ENCODE results near the gene PTPN11. TPM values are rescaled to one million over a fixed set of nuclear protein-coding genes. Genes with fewer than 3 reads are reported as not detected.

Gene PTPN11
- polyA plus RNA-seq, 1 experiment = 137 TPM

DNA sequence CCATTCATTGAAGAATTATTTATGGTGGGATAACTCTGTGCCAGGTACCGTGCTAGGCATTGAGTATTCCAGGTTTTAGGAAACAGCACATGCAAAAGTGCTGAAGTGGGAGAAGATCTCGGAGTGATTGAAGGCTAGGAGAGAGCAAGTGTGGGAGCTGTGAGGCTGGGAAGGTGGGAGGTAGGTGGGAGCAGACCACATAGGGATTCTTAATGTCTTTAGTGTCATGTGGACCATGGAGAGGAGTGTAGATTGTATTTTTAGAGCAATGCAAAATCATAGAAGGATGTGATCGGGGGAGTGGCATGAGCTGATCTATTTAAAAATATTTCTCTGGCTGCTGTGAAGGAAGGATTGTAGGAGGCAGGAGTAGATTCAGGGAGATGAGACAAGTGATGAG lies 5.4 kb downstream of the PTPN11 start:
- no peak for DNase-seq (ENCODE audit: low read depth, low spot score)
- ChIA-PET CTCF (interaction anchor here (0.8 kb wide), 1 partner anchor 13 kb away, joined by 3 read pairs; no protein-coding TSS in a partner anchor), POLR2A (interaction anchor here (0.6 to 0.7 kb wide), 2 partner anchors 8 to 771 kb away, joined by 8 to 10 read pairs; no protein-coding TSS in a partner anchor)
- Histone ChIP-seq H3K27ac (ENCODE audit: low read depth, low read length) (no peak overlapping the region), H3K4me3 (ENCODE audit: low read depth, low read length) (no peak overlapping the region), H3K9me3 (ENCODE audit: control insufficient read depth, insufficient read depth, low read length) (no peaks in the 10 kb centered on the region), H3K27me3 (ENCODE audit: control insufficient read depth, insufficient read depth, low read length) (no peaks in the 10 kb centered on the region)
- TF ChIP-seq, protein P1, sequence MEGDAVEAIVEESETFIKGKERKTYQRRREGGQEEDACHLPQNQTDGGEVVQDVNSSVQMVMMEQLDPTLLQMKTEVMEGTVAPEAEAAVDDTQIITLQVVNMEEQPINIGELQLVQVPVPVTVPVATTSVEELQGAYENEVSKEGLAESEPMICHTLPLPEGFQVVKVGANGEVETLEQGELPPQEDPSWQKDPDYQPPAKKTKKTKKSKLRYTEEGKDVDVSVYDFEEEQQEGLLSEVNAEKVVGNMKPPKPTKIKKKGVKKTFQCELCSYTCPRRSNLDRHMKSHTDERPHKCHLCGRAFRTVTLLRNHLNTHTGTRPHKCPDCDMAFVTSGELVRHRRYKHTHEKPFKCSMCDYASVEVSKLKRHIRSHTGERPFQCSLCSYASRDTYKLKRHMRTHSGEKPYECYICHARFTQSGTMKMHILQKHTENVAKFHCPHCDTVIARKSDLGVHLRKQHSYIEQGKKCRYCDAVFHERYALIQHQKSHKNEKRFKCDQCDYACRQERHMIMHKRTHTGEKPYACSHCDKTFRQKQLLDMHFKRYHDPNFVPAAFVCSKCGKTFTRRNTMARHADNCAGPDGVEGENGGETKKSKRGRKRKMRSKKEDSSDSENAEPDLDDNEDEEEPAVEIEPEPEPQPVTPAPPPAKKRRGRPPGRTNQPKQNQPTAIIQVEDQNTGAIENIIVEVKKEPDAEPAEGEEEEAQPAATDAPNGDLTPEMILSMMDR (IDR thresholded peaks at IDR 0.05; ENCODE audit: low read depth, low read length) = no peak

- TF ChIP-seq, protein P1 (IDR thresholded peaks at IDR 0.05; ENCODE audit: low read depth, low read length) = no peak
- DNase-seq (ENCODE audit: low read depth, low spot score) = no peak
- no peak overlapping the region for H3K4me3 ChIP-seq (ENCODE audit: low read depth, low read length)
- no peak overlapping the region for H3K27ac ChIP-seq (ENCODE audit: low read depth, low read length)
- H3K9me3 ChIP-seq (ENCODE audit: control insufficient read depth, insufficient read depth, low read length) = no peaks in the 10 kb centered on the region
- POLR2A ChIA-PET = interaction anchor here (0.6 kb wide), 2 partner anchors 12 to 296 kb away, joined by 4 read pairs; no protein-coding TSS in a partner anchor
- H3K27me3 ChIP-seq (ENCODE audit: control insufficient read depth, insufficient read depth, low read length) = no peaks in the 10 kb centered on the region
- CTCF ChIA-PET = no interaction called here
Observed at GRCh38 chr12:112425582-112426382, 7.0 kb downstream of the PTPN11 start.

DNA sequence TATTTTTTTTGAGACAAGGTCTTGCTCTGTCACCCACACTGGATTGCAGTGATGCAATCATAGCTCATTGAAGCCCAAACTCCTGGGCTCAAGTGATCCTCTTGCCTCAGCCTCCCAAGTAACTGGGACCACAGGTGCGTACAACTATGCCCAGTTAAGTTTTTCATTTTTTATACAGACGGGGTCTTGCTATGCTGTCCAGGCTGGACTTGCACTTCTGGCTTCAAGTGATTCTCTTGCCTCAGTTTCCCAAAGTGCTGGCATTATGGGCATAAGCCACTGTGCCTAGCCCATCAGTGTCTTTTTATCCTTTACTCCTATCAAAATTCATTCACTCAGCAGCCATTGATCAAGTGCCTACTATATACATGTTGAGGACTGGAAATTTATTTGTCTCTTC lies 9.0 kb downstream of the PTPN11 start:
- TF ChIP-seq, protein P1 (IDR thresholded peaks at IDR 0.05; ENCODE audit: low read depth, low read length) = no peak
- H3K9me3 ChIP-seq (ENCODE audit: control insufficient read depth, insufficient read depth, low read length) = no peaks in the 10 kb centered on the region
- no peak for DNase-seq (ENCODE audit: low read depth, low spot score)
- POLR2A ChIA-PET = no interaction called here
- CTCF ChIA-PET = interaction anchor here (1.0 kb wide), 1 partner anchor 17 kb away, joined by 4 read pairs; no protein-coding TSS in a partner anchor
- H3K27ac ChIP-seq (ENCODE audit: low read depth, low read length) = no peak overlapping the region
- no peaks in the 10 kb centered on the region for H3K27me3 ChIP-seq (ENCODE audit: control insufficient read depth, insufficient read depth, low read length)
- H3K4me3 ChIP-seq (ENCODE audit: low read depth, low read length) = no peak overlapping the region

- DNase-seq (ENCODE audit: low read depth, low spot score) = no peak
- ChIA-PET POLR2A (no interaction called here), CTCF (no interaction called here)
- no peak overlapping the region for H3K27ac ChIP-seq (ENCODE audit: low read depth, low read length)
- H3K27me3 ChIP-seq (ENCODE audit: control insufficient read depth, insufficient read depth, low read length) = no peaks in the 10 kb centered on the region
- H3K4me3 ChIP-seq (ENCODE audit: low read depth, low read length) = no peak overlapping the region
- TF ChIP-seq, protein P1 (IDR thresholded peaks at IDR 0.05; ENCODE audit: low read depth, low read length) = no peak
- H3K9me3 ChIP-seq (ENCODE audit: control insufficient read depth, insufficient read depth, low read length) = no peaks in the 10 kb centered on the region
Observed at GRCh38 chr12:112430929-112431328, 12.2 kb downstream of the PTPN11 start.

DNA sequence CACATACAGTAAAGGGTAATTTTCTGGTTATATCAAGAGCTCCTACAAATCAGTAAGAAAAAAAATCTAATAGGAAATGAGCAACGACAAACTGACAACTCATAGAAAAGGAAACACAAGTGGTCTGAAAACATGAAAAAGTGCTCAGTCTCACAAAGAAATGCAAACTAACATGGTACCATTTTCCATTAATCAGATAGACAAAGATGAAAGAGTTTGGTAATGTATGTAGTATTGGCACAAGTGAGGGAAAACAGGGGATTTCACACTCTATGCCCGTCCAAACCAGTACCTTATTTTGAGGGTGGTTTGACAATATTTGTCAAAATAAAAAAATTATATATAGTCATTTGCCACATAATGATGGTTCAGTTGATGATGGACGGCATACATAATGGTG lies 13.2 kb downstream of the PTPN11 start:
- POLR2A ChIA-PET = no interaction called here
- H3K27me3 ChIP-seq (ENCODE audit: control insufficient read depth, insufficient read depth, low read length) = no peaks in the 10 kb centered on the region
- no peaks in the 10 kb centered on the region for H3K9me3 ChIP-seq (ENCODE audit: control insufficient read depth, insufficient read depth, low read length)
- DNase-seq (ENCODE audit: low read depth, low spot score) = no peak
- CTCF ChIA-PET = no interaction called here
- no peak overlapping the region for H3K27ac ChIP-seq (ENCODE audit: low read depth, low read length)
- TF ChIP-seq, protein P1 (IDR thresholded peaks at IDR 0.05; ENCODE audit: low read depth, low read length) = no peak
- H3K4me3 ChIP-seq (ENCODE audit: low read depth, low read length) = no peak overlapping the region

All from AG04450 (cell line).